ENCODE data around the gene MAP3K12. TPM values are rescaled to one million over a fixed set of nuclear protein-coding genes. Genes with fewer than 3 reads are reported as not detected.

The MAP3K12 gene
- total RNA-seq, 1 donor from 2014 or later: 21.9 TPM

DNA sequence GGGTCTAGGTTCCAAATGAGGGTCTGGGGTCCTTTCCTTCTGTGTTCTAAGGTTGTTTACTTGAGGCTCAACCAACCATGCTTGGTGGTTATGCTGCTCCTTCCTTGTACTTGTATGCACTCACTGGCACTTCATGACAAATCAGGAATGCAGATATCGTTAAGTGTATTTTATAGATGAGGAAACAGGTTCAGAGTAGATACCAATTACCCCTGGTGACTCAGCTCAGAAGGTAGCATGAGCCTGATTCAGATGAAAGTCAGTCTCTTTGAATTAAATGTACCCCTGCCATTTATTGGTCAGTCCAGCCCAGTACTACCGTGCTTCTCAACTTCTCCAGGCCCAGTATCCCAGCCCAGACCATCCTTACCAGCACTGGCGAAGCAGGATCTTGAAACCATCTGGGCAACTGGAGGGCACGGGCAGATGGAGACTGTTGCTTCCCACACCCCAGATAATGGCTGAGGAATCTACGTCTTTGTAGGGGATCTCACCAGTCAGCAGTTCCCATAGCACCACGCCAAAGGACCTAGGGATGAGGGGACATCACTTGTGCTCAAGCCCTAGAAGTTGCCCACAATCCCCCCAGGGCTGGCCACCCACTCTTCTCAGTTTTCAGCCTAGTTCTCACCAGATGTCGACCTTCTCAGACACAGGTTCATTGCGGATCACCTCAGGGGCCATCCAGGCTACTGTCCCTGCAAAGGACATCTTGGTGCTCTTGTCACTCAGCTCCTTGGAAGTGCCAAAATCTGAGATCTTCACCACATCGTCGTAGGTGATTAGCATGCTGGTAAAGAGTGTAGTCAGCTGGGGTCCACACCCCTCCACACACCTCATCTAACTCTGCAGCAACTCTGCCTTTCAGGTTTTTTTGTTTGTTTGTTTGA, 14.3 kb downstream of the MAP3K12 start:
- H3K36me3 ChIP-seq: peaks cover 0 to 54% of the 10 kb centered on the region in 2 donors
- no peak overlapping the region for H3K4me3 ChIP-seq
- intact Hi-C loops (cut with DNase I): no loop called here
- H3K9me3 ChIP-seq: no peaks in the 10 kb centered on the region
- no peak overlapping the region for H3K27ac ChIP-seq
- peaks cover 37% of the 10 kb centered on the region for H3K4me1 ChIP-seq
- DNase-seq (ENCODE audit: extremely low spot score in 2 of 2): no peak
- TF ChIP-seq POLR2AphosphoS5 (IDR thresholded peaks at IDR 0.05; ENCODE audit: insufficient read depth in 1 of 2, low read depth in 1 of 2) (no peak), POLR2A (IDR thresholded peaks at IDR 0.05) (no peak)
- TF ChIP-seq, protein P1, sequence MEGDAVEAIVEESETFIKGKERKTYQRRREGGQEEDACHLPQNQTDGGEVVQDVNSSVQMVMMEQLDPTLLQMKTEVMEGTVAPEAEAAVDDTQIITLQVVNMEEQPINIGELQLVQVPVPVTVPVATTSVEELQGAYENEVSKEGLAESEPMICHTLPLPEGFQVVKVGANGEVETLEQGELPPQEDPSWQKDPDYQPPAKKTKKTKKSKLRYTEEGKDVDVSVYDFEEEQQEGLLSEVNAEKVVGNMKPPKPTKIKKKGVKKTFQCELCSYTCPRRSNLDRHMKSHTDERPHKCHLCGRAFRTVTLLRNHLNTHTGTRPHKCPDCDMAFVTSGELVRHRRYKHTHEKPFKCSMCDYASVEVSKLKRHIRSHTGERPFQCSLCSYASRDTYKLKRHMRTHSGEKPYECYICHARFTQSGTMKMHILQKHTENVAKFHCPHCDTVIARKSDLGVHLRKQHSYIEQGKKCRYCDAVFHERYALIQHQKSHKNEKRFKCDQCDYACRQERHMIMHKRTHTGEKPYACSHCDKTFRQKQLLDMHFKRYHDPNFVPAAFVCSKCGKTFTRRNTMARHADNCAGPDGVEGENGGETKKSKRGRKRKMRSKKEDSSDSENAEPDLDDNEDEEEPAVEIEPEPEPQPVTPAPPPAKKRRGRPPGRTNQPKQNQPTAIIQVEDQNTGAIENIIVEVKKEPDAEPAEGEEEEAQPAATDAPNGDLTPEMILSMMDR (IDR thresholded peaks at IDR 0.05): no peak
- no peaks in the 10 kb centered on the region for H3K27me3 ChIP-seq

DNA sequence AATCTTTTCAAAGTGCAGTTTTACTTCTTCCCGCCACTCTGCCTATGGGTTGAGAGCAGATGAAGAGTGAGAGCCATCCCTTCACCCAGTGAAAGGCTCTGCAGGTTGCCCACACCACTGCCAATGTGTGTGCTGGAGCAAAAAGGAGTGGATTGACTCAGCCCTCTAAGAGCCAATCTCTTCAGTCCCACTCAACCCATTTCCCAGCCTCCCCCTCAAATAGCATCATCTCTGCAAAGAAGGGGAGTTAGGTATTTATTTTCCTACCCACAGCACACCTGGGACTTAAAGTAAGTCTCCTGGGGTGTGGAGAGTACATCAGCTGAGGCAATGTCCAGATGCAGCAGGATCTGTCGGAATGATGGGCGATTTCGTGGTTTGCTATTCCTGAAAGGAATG, 15.3 kb downstream of the MAP3K12 start:
- peaks cover 37% of the 10 kb centered on the region for H3K4me1 ChIP-seq
- H3K9me3 ChIP-seq: no peaks in the 10 kb centered on the region
- no peaks in the 10 kb centered on the region for H3K27me3 ChIP-seq
- no peak overlapping the region for H3K4me3 ChIP-seq
- no peak overlapping the region for H3K27ac ChIP-seq
- intact Hi-C loops (cut with DNase I): no loop called here
- H3K36me3 ChIP-seq: peaks cover 0 to 64% of the 10 kb centered on the region in 2 donors
- no peak for DNase-seq (ENCODE audit: extremely low spot score in 2 of 2)
- TF ChIP-seq, protein P1 (IDR thresholded peaks at IDR 0.05): no peak
- TF ChIP-seq POLR2AphosphoS5 (IDR thresholded peaks at IDR 0.05; ENCODE audit: insufficient read depth in 1 of 2, low read depth in 1 of 2) (no peak), POLR2A (IDR thresholded peaks at IDR 0.05) (no peak)

DNA sequence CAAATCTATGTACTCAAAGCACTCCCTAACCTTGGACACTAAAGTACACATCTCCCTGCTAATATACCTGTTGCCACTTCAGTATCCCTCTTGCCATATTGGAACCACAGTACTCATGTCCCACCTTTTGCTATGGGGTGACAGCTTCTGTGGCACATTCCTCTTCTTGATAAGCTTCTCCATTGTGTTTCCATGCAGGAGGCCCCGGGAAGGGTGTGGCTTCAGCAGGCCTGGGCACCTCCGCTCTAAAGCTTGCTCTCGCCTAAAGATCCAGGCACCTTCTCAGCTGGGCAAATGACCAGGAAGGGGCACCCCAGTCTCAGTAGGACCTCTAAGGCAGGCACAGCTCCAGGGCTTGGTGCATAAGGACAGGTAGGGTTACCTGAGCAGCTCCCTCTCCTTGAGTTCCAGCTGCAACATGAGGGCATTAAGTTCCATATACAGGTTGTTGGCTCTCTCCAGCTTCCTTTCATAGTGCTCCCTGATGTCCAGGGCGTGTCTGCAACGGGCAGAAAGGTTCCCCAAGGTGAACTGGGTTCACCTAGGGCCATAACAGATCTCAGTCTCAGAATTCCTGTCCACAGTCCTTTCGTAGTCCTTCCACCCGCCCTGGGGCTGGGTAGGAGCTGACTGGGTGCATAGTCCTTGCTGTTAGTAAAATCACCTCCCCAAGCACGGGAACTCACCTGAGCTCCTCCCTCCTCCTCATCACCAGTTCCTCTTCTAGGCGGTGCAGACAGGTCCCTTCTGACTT, 15.9 kb downstream of the MAP3K12 start:
- Histone ChIP-seq H3K4me3 (no peak overlapping the region), H3K27ac (no peak overlapping the region), H3K36me3 (peaks cover 0 to 69% of the 10 kb centered on the region in 2 donors), H3K9me3 (no peaks in the 10 kb centered on the region), H3K4me1 (peaks cover 37% of the 10 kb centered on the region), H3K27me3 (no peaks in the 10 kb centered on the region)
- TF ChIP-seq POLR2AphosphoS5 (IDR thresholded peaks at IDR 0.05; ENCODE audit: insufficient read depth in 1 of 2, low read depth in 1 of 2) (no peak), POLR2A (IDR thresholded peaks at IDR 0.05) (no peak)
- TF ChIP-seq, protein P1 (IDR thresholded peaks at IDR 0.05): no peak
- intact Hi-C loops (cut with DNase I): no loop called here
- DNase-seq (ENCODE audit: extremely low spot score in 2 of 2): no peak

DNA sequence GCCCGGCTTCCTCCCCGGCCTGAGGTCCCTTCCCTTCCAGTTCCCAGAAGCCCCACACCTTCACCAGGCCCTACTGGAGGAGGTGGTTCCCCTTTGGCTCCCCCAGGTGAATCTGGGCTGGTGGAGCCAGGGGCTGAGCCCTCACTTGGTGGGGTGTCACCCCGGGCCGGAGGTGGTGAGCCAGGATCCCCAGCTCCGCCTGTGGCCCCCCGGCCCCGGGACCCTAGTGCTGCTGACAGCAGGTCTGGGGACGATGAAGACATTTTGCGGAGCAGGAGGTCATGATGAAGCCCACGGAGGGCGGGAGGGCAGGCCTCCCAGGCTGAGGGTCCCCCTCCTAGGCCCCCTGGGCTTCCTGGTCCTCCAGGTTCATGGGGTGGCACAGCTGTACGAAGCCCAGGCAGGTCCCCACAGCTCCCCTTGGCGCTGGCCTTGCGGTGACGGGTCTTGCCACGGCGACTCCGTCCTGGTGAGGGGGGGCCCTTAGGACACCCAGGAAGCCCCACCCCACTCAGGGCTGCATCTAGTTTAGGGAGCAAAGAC, 16.6 kb downstream of the MAP3K12 start:
- Histone ChIP-seq H3K27me3 (no peaks in the 10 kb centered on the region), H3K27ac (no peak overlapping the region), H3K36me3 (peaks cover 0 to 76% of the 10 kb centered on the region in 2 donors), H3K9me3 (no peaks in the 10 kb centered on the region), H3K4me1 (peaks cover 37% of the 10 kb centered on the region), H3K4me3 (no peak overlapping the region)
- no peak for DNase-seq (ENCODE audit: extremely low spot score in 2 of 2)
- intact Hi-C loops (cut with DNase I): no loop called here
- TF ChIP-seq POLR2A (IDR thresholded peaks at IDR 0.05) (no peak), POLR2AphosphoS5 (IDR thresholded peaks at IDR 0.05; ENCODE audit: insufficient read depth in 1 of 2, low read depth in 1 of 2) (no peak)
- TF ChIP-seq, protein P1 (IDR thresholded peaks at IDR 0.05): no peak

All from vagina (tissue), 2 donors.